GM18873 (cell line): ENCODE data around the gene TMEM266.

ENCODE experiments used
- ATAC-seq: cut with Tn5 transposase; IDR thresholded peaks from one replicate; pipeline ENCODE4 v1.9.1; 2021; ENCODE audit warnings: mild to moderate bottlenecking, moderate library complexity, moderate number of reproducible peaks; ENCODE audit not compliant: unreplicated experiment, low FRiP score

TMEM266 gene

GRCh38 chr15:76198456-76199105 lies 138.8 kb downstream of the TMEM266 start:
- ATAC-seq = no peak

- no peak for ATAC-seq
These were observed 139.6 kb downstream of the TMEM266 start for GRCh38 chr15:76199106-76200082.

- no peak for ATAC-seq
These were observed 140.3 kb downstream of the TMEM266 start for GRCh38 chr15:76200083-76200465.

GRCh38 chr15:76200641-76201105 lies 140.9 kb downstream of the TMEM266 start:
- no peak for ATAC-seq

- ATAC-seq = no peak
These were observed 141.9 kb downstream of the TMEM266 start for GRCh38 chr15:76201536-76202255.

GRCh38 chr15:76203346-76204108 lies 143.7 kb downstream of the TMEM266 start:
- ATAC-seq = no peak

- no peak for ATAC-seq
These were observed 144.5 kb downstream of the TMEM266 start for GRCh38 chr15:76204109-76204845.

GRCh38 chr15:76204916-76205460 lies 145.2 kb downstream of the TMEM266 start:
- no peak for ATAC-seq

GRCh38 chr15:76206325-76206976 lies 146.7 kb downstream of the TMEM266 start:
- ATAC-seq = no peak

GRCh38 chr15:76208084-76208785 lies 148.4 kb downstream of the TMEM266 start:
- no peak for ATAC-seq

GRCh38 chr15:76208786-76209424 lies 149.1 kb downstream of the TMEM266 start:
- no peak for ATAC-seq

GRCh38 chr15:76209523-76209922 lies 149.7 kb downstream of the TMEM266 start:
- ATAC-seq = no peak

- ATAC-seq = no peak
These were observed 150.2 kb downstream of the TMEM266 start for GRCh38 chr15:76209942-76210341.

GRCh38 chr15:76215634-76216033 lies 155.8 kb downstream of the TMEM266 start:
- no peak for ATAC-seq

- no peak for ATAC-seq
These were observed 157.5 kb downstream of the TMEM266 start for GRCh38 chr15:76217029-76217881.

GRCh38 chr15:76217882-76218217 lies 158.1 kb downstream of the TMEM266 start:
- ATAC-seq = no peak
